Stimulated activated naive B cell treated with anti-CD40 and anti-IgM and Interleukin-4, amounts not matched to agents 10 μg/mL and 1 μg/mL and 100 μg/mL, for 72 hours (primary cell): Measurements from ENCODE around the gene TULP1.

ENCODE experiments used
- ATAC-seq, 2 donors: fragments of 150-1000 bp; cut with Tn5 transposase; replicated peaks; 2 replicates each; pipeline ENCODE4 v1.10.0; 2021; ENCODE audit warnings: moderate library complexity in 1 of 2
- DNase-seq: peaks from one replicate; pipeline ENCODE4 v3.0.0; 2021
- H3K27ac Mint-ChIP-seq: one replicate; pipeline ENCODE4 v1.8.0; 2022; ENCODE audit warnings: mild to moderate bottlenecking, mixed read lengths
- H3K27me3 Mint-ChIP-seq, 2 donors: one replicate each; pipeline ENCODE4 v1.8.0; 2022; ENCODE audit warnings: mixed read lengths in 2 of 2
- H3K36me3 Mint-ChIP-seq, 2 donors: one replicate each; pipeline ENCODE4 v1.8.0; 2022; ENCODE audit warnings: mixed read lengths in 2 of 2, mild to moderate bottlenecking in 1 of 2
- H3K4me1 Mint-ChIP-seq, 2 donors: one replicate each; pipeline ENCODE4 v1.8.0; 2022; ENCODE audit warnings: mixed read lengths in 2 of 2, mild to moderate bottlenecking in 1 of 2
- H3K4me3 Mint-ChIP-seq, 2 donors: one replicate each; pipeline ENCODE4 v1.8.0; 2022; ENCODE audit warnings: mild to moderate bottlenecking in 2 of 2, mixed read lengths in 2 of 2, moderate library complexity in 1 of 2
- H3K9me3 Mint-ChIP-seq, 2 donors: one replicate each; pipeline ENCODE4 v1.8.0; 2022; ENCODE audit warnings: mixed read lengths in 2 of 2, mild to moderate bottlenecking in 1 of 2

TULP1 gene

DNA sequence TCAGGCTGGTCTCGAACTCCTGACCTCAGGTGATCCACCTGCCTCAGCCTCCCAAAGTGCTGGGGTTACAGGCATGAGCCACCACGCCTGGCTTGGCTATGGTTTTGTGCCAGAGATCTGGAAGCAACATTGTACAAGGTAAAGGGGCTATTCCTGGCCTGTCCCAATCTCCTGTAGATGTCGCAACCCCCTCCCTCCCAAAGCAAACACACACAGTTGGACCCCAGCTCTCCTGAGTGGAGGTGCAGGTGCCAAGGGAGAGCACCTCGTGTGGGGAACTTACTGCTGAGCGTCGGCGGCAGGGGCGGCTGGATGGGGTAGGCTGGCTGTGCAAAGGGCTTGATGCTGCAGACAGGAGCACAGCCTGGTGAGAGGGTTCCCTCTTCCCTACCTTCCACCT lies 35.7 kb downstream of the TULP1 start:
- ATAC-seq (no peak), DNase-seq (no peak)
- H3K4me3 Mint-ChIP-seq: no peak overlapping the region
- H3K27me3 Mint-ChIP-seq: no peaks in the 10 kb centered on the region
- H3K4me1 Mint-ChIP-seq: peaks cover 9 to 23% of the 10 kb centered on the region in 2 donors
- no peaks in the 10 kb centered on the region for H3K9me3 Mint-ChIP-seq
- H3K27ac Mint-ChIP-seq: no peak overlapping the region
- peaks cover 10 to 14% of the 10 kb centered on the region in 2 donors for H3K36me3 Mint-ChIP-seq

- DNase-seq (no peak), ATAC-seq (peak in 1 of 2 donors; percentile 6)
- Mint-ChIP-seq H3K27me3 (no peaks in the 10 kb centered on the region), H3K9me3 (no peaks in the 10 kb centered on the region), H3K4me3 (no peak overlapping the region), H3K27ac (no peak overlapping the region), H3K4me1 (peaks cover 11 to 33% of the 10 kb centered on the region in 2 donors), H3K36me3 (peaks cover 18 to 21% of the 10 kb centered on the region in 2 donors)
Observed at GRCh38 chr6:35476004-35476403, 36.7 kb downstream of the TULP1 start.

- ATAC-seq (no peak), DNase-seq (no peak)
- Mint-ChIP-seq H3K27ac (peak overlapping the region; percentile 6), H3K27me3 (no peaks in the 10 kb centered on the region), H3K36me3 (peaks cover 21 to 25% of the 10 kb centered on the region in 2 donors), H3K4me1 (peaks cover 14 to 37% of the 10 kb centered on the region in 2 donors), H3K4me3 (no peak overlapping the region), H3K9me3 (no peaks in the 10 kb centered on the region)
Observed at GRCh38 chr6:35475573-35475972, 37.1 kb downstream of the TULP1 start.

- Mint-ChIP-seq H3K4me1 (peaks cover 17 to 43% of the 10 kb centered on the region in 2 donors), H3K27me3 (no peaks in the 10 kb centered on the region), H3K36me3 (peaks cover 26 to 30% of the 10 kb centered on the region in 2 donors), H3K27ac (peak overlapping the region; percentile 51), H3K4me3 (peak overlapping the region in 1 of 2 donors; percentile 24), H3K9me3 (no peaks in the 10 kb centered on the region)
- ATAC-seq (peak in 1 of 2 donors; percentile 3), DNase-seq (no peak)
Observed at GRCh38 chr6:35474942-35475570, 37.6 kb downstream of the TULP1 start.

DNA sequence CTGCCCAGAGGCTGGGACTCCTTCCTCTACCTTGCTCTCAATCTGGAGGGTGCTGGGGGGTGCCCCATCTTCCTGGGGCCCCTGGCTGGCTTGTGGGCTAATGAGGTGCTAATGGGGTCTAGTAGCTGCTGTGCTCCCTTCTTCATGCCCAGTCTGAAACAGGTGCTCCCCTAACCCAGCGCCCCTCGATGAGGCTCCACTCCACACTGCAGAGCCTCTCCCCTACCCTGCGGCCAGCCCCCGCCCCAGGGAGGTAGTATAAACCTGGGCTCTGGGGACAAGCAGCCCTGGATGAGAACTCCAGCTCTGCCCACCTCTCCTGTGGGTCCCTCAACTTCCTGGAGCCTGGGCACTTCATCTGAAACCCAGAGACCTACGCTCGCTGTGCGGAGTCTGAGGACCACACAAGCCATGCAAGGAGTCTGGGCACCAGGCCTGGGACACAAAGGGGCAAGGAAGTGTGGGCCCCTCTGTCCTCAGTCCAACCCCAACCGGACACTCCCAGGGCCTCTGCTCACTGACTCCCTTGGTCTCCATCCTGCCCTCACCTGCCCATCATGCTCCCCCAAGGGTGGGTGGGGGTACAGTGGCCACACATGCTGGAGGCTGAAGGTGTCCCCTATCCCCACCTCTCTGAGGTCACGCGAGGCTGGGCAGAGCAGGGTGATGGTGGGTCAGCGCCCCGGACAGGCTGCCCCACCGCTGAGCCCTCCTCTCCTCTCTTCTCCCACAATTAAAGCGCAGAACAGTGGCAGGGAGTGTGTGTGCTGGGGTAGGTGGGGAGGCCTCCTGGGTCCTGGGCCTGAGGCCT lies 38.4 kb downstream of the TULP1 start:
- DNase-seq (no peak), ATAC-seq (peak; percentile 15 to 23)
- Mint-ChIP-seq H3K27ac (peak overlapping the region; percentile 71), H3K4me3 (no peak overlapping the region), H3K36me3 (peaks cover 33 to 37% of the 10 kb centered on the region in 2 donors), H3K9me3 (no peaks in the 10 kb centered on the region), H3K4me1 (peaks cover 24 to 50% of the 10 kb centered on the region in 2 donors), H3K27me3 (no peaks in the 10 kb centered on the region)

GRCh38 chr6:35473850-35474130 lies 38.9 kb downstream of the TULP1 start:
- H3K27ac Mint-ChIP-seq: peak overlapping the region; percentile 65
- no peaks in the 10 kb centered on the region for H3K27me3 Mint-ChIP-seq
- no peak overlapping the region for H3K4me3 Mint-ChIP-seq
- ATAC-seq (no peak), DNase-seq (no peak)
- peaks cover 26 to 55% of the 10 kb centered on the region in 2 donors for H3K4me1 Mint-ChIP-seq
- no peaks in the 10 kb centered on the region for H3K9me3 Mint-ChIP-seq
- H3K36me3 Mint-ChIP-seq: peaks cover 39 to 43% of the 10 kb centered on the region in 2 donors

GRCh38 chr6:35473075-35473849 lies 39.4 kb downstream of the TULP1 start:
- DNase-seq: no peak
- peak overlapping the region in 1 of 2 donors; percentile 13 for H3K4me3 Mint-ChIP-seq
- no peaks in the 10 kb centered on the region for H3K9me3 Mint-ChIP-seq

DNA sequence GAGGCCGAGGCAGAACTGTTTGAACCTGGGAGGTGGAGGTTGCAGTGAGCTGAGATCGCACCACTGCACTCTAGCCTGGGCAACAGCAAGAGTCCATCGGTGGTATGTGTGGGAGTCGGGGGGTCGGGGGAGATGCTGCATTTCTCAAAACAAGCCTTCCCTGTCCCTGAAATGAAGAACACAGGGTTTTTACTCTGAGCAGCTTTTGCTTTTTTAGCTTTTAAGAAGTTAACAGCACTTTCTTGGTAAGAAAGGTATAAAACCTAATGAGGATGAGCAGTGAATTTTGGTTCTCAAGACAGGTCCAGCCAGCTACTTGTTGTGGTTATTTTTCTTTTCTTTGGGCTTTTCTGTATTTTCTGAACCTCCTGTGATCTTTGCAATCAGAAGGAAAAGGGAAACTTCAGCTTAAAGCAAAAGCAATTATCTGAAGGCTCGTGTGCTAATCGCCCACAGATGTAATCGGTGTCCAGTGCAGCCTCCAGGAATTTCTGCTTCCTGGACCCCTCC lies 40.8 kb downstream of the TULP1 start:
- ATAC-seq (no peak), DNase-seq (no peak)
- peak overlapping the region in 1 of 2 donors; percentile 25 for H3K4me3 Mint-ChIP-seq
- no peaks in the 10 kb centered on the region for H3K9me3 Mint-ChIP-seq
- peaks cover 28 to 69% of the 10 kb centered on the region in 2 donors for H3K4me1 Mint-ChIP-seq
- H3K27me3 Mint-ChIP-seq: no peaks in the 10 kb centered on the region
- H3K27ac Mint-ChIP-seq: peak overlapping the region; percentile 59
- H3K36me3 Mint-ChIP-seq: peaks cover 46 to 54% of the 10 kb centered on the region in 2 donors

More at GRCh38 chr6:35473075-35473849, 39.4 kb downstream of the TULP1 start:
- ATAC-seq: no peak
- no peaks in the 10 kb centered on the region for H3K27me3 Mint-ChIP-seq
- peak overlapping the region; percentile 88 for H3K27ac Mint-ChIP-seq
- H3K36me3 Mint-ChIP-seq: peaks cover 44 to 48% of the 10 kb centered on the region in 2 donors
- H3K4me1 Mint-ChIP-seq: peaks cover 26 to 56% of the 10 kb centered on the region in 2 donors

- Mint-ChIP-seq H3K4me1 (peaks cover 25 to 65% of the 10 kb centered on the region in 2 donors), H3K36me3 (peaks cover 50 to 63% of the 10 kb centered on the region in 2 donors), H3K4me3 (peak overlapping the region; percentile 95 to 99), H3K27me3 (no peaks in the 10 kb centered on the region), H3K27ac (peak overlapping the region; percentile 99), H3K9me3 (no peaks in the 10 kb centered on the region)
- ATAC-seq: no peak
- DNase-seq: no peak
Observed at GRCh38 chr6:35470663-35471120, 42.0 kb downstream of the TULP1 start.

DNA sequence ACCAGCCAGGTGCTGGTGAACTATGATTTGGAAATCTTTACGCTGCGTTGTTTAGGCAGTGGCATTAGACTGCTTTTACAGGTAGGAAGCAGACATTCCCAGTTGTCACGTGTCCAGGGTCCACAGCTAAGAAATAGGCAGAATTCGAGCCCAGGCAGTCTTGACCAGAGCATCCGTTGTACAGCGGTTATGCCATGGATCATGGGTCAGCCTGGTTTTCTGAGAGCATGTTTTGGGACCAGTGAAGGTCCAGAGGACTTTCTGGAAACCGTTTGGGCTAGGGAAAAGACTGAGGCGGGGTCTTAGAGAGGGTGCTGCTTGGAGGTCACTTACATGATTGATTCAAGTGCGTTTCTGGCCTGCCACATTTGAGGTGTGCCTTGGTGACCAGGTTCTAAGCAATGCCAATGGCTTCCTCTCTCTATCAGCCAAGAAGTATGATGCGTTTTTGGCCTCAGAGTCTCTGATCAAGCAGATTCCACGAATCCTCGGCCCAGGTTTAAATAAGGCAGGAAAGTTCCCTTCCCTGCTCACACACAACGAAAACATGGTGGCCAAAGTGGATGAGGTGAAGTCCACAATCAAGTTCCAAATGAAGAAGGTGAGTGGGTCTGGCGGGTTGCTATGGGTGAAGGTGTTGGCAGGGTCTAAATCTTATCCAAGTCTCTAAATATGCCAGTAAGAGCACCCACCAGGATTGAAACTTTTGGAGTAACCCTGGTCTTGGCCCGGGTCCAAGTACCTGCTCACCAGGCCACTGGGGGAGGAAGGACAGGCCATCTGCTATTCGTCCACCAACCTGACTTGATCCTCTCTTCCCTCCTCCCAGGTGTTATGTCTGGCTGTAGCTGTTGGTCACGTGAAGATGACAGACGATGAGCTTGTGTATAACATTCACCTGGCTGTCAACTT lies 42.7 kb downstream of the TULP1 start:
- peaks cover 23 to 59% of the 10 kb centered on the region in 2 donors for H3K4me1 Mint-ChIP-seq
- H3K36me3 Mint-ChIP-seq: peaks cover 50 to 63% of the 10 kb centered on the region in 2 donors
- peak overlapping the region; percentile 99 for H3K27ac Mint-ChIP-seq
- no peaks in the 10 kb centered on the region for H3K9me3 Mint-ChIP-seq
- peak overlapping the region; percentile 95 to 99 for H3K4me3 Mint-ChIP-seq
- no peaks in the 10 kb centered on the region for H3K27me3 Mint-ChIP-seq
- no peak for ATAC-seq
- DNase-seq: no peak

DNA sequence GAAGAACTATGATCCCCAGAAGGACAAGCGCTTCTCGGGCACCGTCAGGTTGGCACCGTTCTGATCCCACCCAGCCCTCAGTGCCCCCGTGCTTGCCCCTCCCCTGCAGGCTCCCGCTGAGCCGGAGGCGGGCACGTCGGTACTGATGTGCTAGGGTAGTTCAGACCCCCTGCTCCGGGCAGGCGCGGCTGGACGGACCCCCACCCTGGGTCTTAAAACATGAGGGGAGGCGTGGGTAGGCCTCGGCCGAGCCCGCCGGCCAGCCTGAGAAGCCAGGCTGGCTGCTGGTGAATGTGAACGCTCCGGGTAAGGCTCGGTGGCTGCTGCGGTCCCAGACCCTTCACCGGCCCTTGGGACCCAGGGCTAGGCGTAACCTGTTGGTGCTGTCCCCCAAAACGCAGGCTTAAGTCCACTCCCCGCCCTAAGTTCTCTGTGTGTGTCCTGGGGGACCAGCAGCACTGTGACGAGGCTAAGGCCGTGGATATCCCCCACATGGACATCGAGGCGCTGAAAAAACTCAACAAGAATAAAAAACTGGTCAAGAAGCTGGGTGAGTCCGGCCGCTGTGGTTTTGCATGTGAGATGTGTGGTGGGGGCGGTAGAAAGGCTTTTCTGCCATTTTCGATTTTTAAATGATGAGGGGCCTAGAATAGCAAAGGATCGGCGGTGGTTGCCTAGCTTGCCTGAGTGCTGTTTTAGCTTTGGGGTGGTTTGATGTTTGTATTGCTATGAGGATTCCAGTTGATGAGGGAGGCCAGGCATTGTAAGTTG lies 43.5 kb downstream of the TULP1 start:
- Mint-ChIP-seq H3K27me3 (no peaks in the 10 kb centered on the region), H3K4me3 (peak overlapping the region; percentile 95 to 99), H3K9me3 (no peaks in the 10 kb centered on the region), H3K4me1 (peaks cover 23 to 55% of the 10 kb centered on the region in 2 donors), H3K36me3 (peaks cover 45 to 63% of the 10 kb centered on the region in 2 donors), H3K27ac (peak overlapping the region; percentile 99)
- DNase-seq: no peak
- ATAC-seq: peak; percentile 4 to 10

DNA sequence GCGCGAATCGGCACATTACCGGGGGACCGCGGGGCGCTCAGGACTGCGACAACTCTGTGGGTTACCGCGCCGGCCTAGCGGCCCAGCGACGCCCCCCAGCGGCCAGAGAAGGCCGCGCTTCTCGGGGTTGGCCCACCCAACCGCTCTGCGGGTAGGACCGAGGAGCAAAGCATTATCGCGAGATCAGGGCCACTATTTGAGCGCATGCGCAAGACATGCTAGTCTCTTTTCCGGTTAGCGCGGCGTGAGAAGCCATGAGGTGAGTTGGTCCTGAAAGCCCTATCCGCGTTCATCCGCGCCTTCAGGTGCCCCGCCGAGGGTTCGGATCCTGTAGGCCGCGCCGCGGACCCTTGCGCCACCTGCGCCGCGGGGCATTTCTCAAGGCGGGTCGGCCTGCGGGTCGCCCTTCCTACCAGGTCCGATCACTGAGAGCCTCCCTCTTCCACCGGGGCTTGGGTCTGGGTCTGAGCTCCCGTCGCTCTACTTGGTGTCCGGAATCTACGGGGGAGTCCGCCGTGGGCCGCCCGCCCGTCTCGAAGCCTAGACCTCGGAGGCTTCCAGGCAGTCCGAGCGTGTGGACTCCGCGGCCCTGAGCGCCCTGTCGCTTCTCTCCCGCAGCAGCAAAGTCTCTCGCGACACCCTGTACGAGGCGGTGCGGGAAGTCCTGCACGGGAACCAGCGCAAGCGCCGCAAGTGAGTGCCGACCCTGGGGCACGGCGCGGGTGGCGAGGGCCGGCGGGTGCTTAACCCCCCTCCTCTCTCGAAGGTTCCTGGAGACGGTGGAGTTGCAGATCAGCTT lies 44.3 kb downstream of the TULP1 start, which contains the start of gene RPL10A:
TSS of gene RPL10A (plus strand) at position 221 of the 799 bp plus-strand sequence. CDS start at position 255, 34 bp downstream.
- Mint-ChIP-seq H3K4me1 (peaks cover 25 to 55% of the 10 kb centered on the region in 2 donors), H3K9me3 (no peaks in the 10 kb centered on the region), H3K27ac (peak within 1 kb of the TSS; percentile 99), H3K36me3 (peaks cover 49 to 70% of the 10 kb centered on the region in 2 donors), H3K4me3 (peak within 1 kb of the TSS; percentile 95 to 99), H3K27me3 (no peaks in the 10 kb centered on the region)
- peak; percentile 92 for DNase-seq
- ATAC-seq: peak; percentile 88 to 91
